ENCODE data around the gene AKAP12. TPM values are rescaled to one million over a fixed set of nuclear protein-coding genes. Genes with fewer than 3 reads are reported as not detected.

Gene AKAP12
- total RNA-seq, 1 donor from 2014 or later, result 1.0 TPM

GRCh38 chr6:151357758-151358436, 118.1 kb downstream of the AKAP12 start:
- DNase-seq, result no peak
- H3K9me3 Mint-ChIP-seq, result no peaks in the 10 kb centered on the region
- peaks cover 7% of the 10 kb centered on the region for H3K4me1 Mint-ChIP-seq
- H3K36me3 Mint-ChIP-seq (ENCODE audit: low read depth), result peaks cover 21% of the 10 kb centered on the region
- intact Hi-C loops (cut with micrococcal nuclease), result no loop called here
- no peak overlapping the region for H3K4me3 Mint-ChIP-seq
- no peaks in the 10 kb centered on the region for H3K27me3 Mint-ChIP-seq
- H3K27ac Mint-ChIP-seq, result no peak overlapping the region

GRCh38 chr6:151358475-151358874, 118.7 kb downstream of the AKAP12 start:
- intact Hi-C loops (cut with micrococcal nuclease), result no loop called here
- Mint-ChIP-seq H3K9me3 (no peaks in the 10 kb centered on the region), H3K4me3 (no peak overlapping the region), H3K4me1 (peaks cover 7% of the 10 kb centered on the region), H3K27me3 (no peaks in the 10 kb centered on the region), H3K36me3 (ENCODE audit: low read depth) (peaks cover 23% of the 10 kb centered on the region), H3K27ac (no peak overlapping the region)
- DNase-seq, result no peak

GRCh38 chr6:151359486-151359885, 119.7 kb downstream of the AKAP12 start:
- H3K4me3 Mint-ChIP-seq, result no peak overlapping the region
- H3K36me3 Mint-ChIP-seq (ENCODE audit: low read depth), result peaks cover 25% of the 10 kb centered on the region
- no peak for DNase-seq
- intact Hi-C loops (cut with micrococcal nuclease), result no loop called here
- H3K4me1 Mint-ChIP-seq, result peaks cover 7% of the 10 kb centered on the region
- no peak overlapping the region for H3K27ac Mint-ChIP-seq
- H3K27me3 Mint-ChIP-seq, result no peaks in the 10 kb centered on the region
- H3K9me3 Mint-ChIP-seq, result no peaks in the 10 kb centered on the region

- peaks cover 50% of the 10 kb centered on the region for H3K36me3 Mint-ChIP-seq (ENCODE audit: low read depth)
- no peak for DNase-seq
- H3K27me3 Mint-ChIP-seq, result no peaks in the 10 kb centered on the region
- H3K4me3 Mint-ChIP-seq, result no peak overlapping the region
- H3K4me1 Mint-ChIP-seq, result no peaks in the 10 kb centered on the region
- intact Hi-C loops (cut with micrococcal nuclease), result no loop called here
- peak overlapping the region; percentile 7 for H3K27ac Mint-ChIP-seq
- H3K9me3 Mint-ChIP-seq, result no peaks in the 10 kb centered on the region
These were observed 125.5 kb downstream of the AKAP12 start for GRCh38 chr6:151365233-151365632.

GRCh38 chr6:151370509-151371078, 130.8 kb downstream of the AKAP12 start:
- H3K27ac Mint-ChIP-seq, result peak overlapping the region; percentile 91
- H3K9me3 Mint-ChIP-seq, result no peaks in the 10 kb centered on the region
- intact Hi-C loops (cut with micrococcal nuclease), result no loop called here
- peaks cover 37% of the 10 kb centered on the region for H3K4me1 Mint-ChIP-seq
- peaks cover 48% of the 10 kb centered on the region for H3K36me3 Mint-ChIP-seq (ENCODE audit: low read depth)
- H3K4me3 Mint-ChIP-seq, result no peak overlapping the region
- no peak for DNase-seq
- no peaks in the 10 kb centered on the region for H3K27me3 Mint-ChIP-seq

- intact Hi-C loops (cut with micrococcal nuclease), result loop anchor here (2.0 kb wide), 1 partner anchor 17 kb away; no protein-coding TSS in a partner anchor
- peak overlapping the region; percentile 81 for H3K4me3 Mint-ChIP-seq
- H3K36me3 Mint-ChIP-seq (ENCODE audit: low read depth), result peaks cover 41% of the 10 kb centered on the region
- peak overlapping the region; percentile 91 for H3K27ac Mint-ChIP-seq
- H3K9me3 Mint-ChIP-seq, result no peaks in the 10 kb centered on the region
- DNase-seq, result peak; percentile 74
- peaks cover 51% of the 10 kb centered on the region for H3K4me1 Mint-ChIP-seq
- H3K27me3 Mint-ChIP-seq, result no peaks in the 10 kb centered on the region
These were observed 132.4 kb downstream of the AKAP12 start for GRCh38 chr6:151372164-151372563.

GRCh38 chr6:151374036-151374683, 134.4 kb downstream of the AKAP12 start:
- peak; percentile 66 for DNase-seq
- Mint-ChIP-seq H3K4me1 (peaks cover 62% of the 10 kb centered on the region), H3K36me3 (ENCODE audit: low read depth) (peaks cover 33% of the 10 kb centered on the region), H3K4me3 (peak overlapping the region; percentile 81), H3K9me3 (no peaks in the 10 kb centered on the region), H3K27me3 (no peaks in the 10 kb centered on the region), H3K27ac (peak overlapping the region; percentile 79)
- intact Hi-C loops (cut with micrococcal nuclease), result no loop called here

GRCh38 chr6:151375833-151376232, 136.1 kb downstream of the AKAP12 start:
- Mint-ChIP-seq H3K27ac (peak overlapping the region; percentile 66), H3K27me3 (no peaks in the 10 kb centered on the region), H3K36me3 (ENCODE audit: low read depth) (peaks cover 29% of the 10 kb centered on the region), H3K9me3 (no peaks in the 10 kb centered on the region), H3K4me3 (no peak overlapping the region), H3K4me1 (peaks cover 76% of the 10 kb centered on the region)
- intact Hi-C loops (cut with micrococcal nuclease), result loop anchor here (1.0 to 5.0 kb wide), 2 partner anchors 13 to 796 kb away; no protein-coding TSS in a partner anchor
- no peak for DNase-seq

- Mint-ChIP-seq H3K4me3 (peak overlapping the region; percentile 17), H3K4me1 (peaks cover 73% of the 10 kb centered on the region), H3K36me3 (ENCODE audit: low read depth) (peaks cover 23% of the 10 kb centered on the region), H3K27me3 (no peaks in the 10 kb centered on the region), H3K27ac (peak overlapping the region; percentile 15), H3K9me3 (no peaks in the 10 kb centered on the region)
- DNase-seq, result no peak
- intact Hi-C loops (cut with micrococcal nuclease), result loop anchor here (1.0 to 5.0 kb wide), 2 partner anchors 13 to 796 kb away; no protein-coding TSS in a partner anchor
These were observed 136.7 kb downstream of the AKAP12 start for GRCh38 chr6:151376440-151376839.

- Mint-ChIP-seq H3K9me3 (no peaks in the 10 kb centered on the region), H3K4me1 (peaks cover 70% of the 10 kb centered on the region), H3K4me3 (no peak overlapping the region), H3K27ac (no peak overlapping the region), H3K36me3 (ENCODE audit: low read depth) (peaks cover 16% of the 10 kb centered on the region), H3K27me3 (no peaks in the 10 kb centered on the region)
- intact Hi-C loops (cut with micrococcal nuclease), result loop anchor here (5.0 kb wide), 1 partner anchor 795 kb away; no protein-coding TSS in a partner anchor
- no peak for DNase-seq
These were observed 137.3 kb downstream of the AKAP12 start for GRCh38 chr6:151377095-151377494.

- H3K4me1 Mint-ChIP-seq, result peaks cover 57% of the 10 kb centered on the region
- no peaks in the 10 kb centered on the region for H3K9me3 Mint-ChIP-seq
- intact Hi-C loops (cut with micrococcal nuclease), result loop anchor here (1.0 to 5.0 kb wide), 2 partner anchors 9 to 792 kb away; no protein-coding TSS in a partner anchor
- peak overlapping the region; percentile 88 for H3K4me3 Mint-ChIP-seq
- H3K27ac Mint-ChIP-seq, result peak overlapping the region; percentile 96
- DNase-seq, result peak; percentile 81
- H3K27me3 Mint-ChIP-seq, result no peaks in the 10 kb centered on the region
- peaks cover 14% of the 10 kb centered on the region for H3K36me3 Mint-ChIP-seq (ENCODE audit: low read depth)
These were observed 140.4 kb downstream of the AKAP12 start for GRCh38 chr6:151379933-151380847.

- Mint-ChIP-seq H3K4me1 (peaks cover 58% of the 10 kb centered on the region), H3K4me3 (peak overlapping the region; percentile 88), H3K9me3 (no peaks in the 10 kb centered on the region), H3K27ac (peak overlapping the region; percentile 96), H3K36me3 (ENCODE audit: low read depth) (peaks cover 14% of the 10 kb centered on the region), H3K27me3 (no peaks in the 10 kb centered on the region)
- DNase-seq, result no peak
- intact Hi-C loops (cut with micrococcal nuclease), result loop anchor here (1.0 kb wide), 1 partner anchor 8 kb away; no protein-coding TSS in a partner anchor
These were observed 141.1 kb downstream of the AKAP12 start for GRCh38 chr6:151380848-151381205.

GRCh38 chr6:151381722-151382121, 142.0 kb downstream of the AKAP12 start:
- Mint-ChIP-seq H3K9me3 (no peaks in the 10 kb centered on the region), H3K27me3 (no peaks in the 10 kb centered on the region), H3K4me1 (peaks cover 53% of the 10 kb centered on the region), H3K27ac (peak overlapping the region; percentile 72), H3K4me3 (peak overlapping the region; percentile 58), H3K36me3 (ENCODE audit: low read depth) (peaks cover 16% of the 10 kb centered on the region)
- no peak for DNase-seq
- intact Hi-C loops (cut with micrococcal nuclease), result no loop called here

Data from activated CD4-positive, alpha-beta T cell treated with anti-CD3 and anti-CD28 coated beads, Interleukin-2, amount 10 ng/mL, durations not matched to agents 24 days and 14 days (primary cell).